K562 (cell line): Measurements from ENCODE around the gene ATF6B. TPM values are rescaled to one million over a fixed set of nuclear protein-coding genes. Genes with fewer than 3 reads are reported as not detected.
A peak's percentile ranks its signal among the peaks of the same experiment; 100 is the strongest.

Source experiments
- CCNT2 ChIP-seq: IDR thresholded peaks from 2 replicates; pipeline ENCODE4 v1.6.1; 2011; ENCODE audit warnings: borderline replicate concordance, low read depth, mild to moderate bottlenecking, moderate library complexity, mixed read lengths, low read length; ENCODE audit not compliant: insufficient read length; ENCODE audit errors: extremely low read depth
- HDAC1 ChIP-seq, 2 experiments: fragments of 450-650 bp; IDR thresholded peaks; 2 replicates each; pipeline ENCODE4 v1.6.1; 2016 to 2017; ENCODE audit warnings: inconsistent platforms in 1 of 2, mild to moderate bottlenecking in 1 of 2, moderate library complexity in 1 of 2
- JUNB ChIP-seq: fragments of 450-650 bp; formaldehyde crosslinking; conservative IDR thresholded peaks from 2 replicates; pipeline ENCODE4 v1.4.0; 2020; ENCODE audit warnings: mild to moderate bottlenecking
- KDM5B ChIP-seq: fragments of 200-600 bp; sonication (generic); IDR thresholded peaks from 2 replicates; pipeline ENCODE4 v1.6.1; 2012; ENCODE audit warnings: low read depth, mild to moderate bottlenecking, moderate library complexity, low read length, control low read depth, inconsistent platforms; ENCODE audit not compliant: insufficient replicate concordance
- NONO ChIP-seq, 2 experiments: fragments of 200-400 bp in 1 of 2; fragments of 450-650 bp in 1 of 2; formaldehyde crosslinking in 1 of 2; IDR thresholded peaks; 2 replicates each; pipeline ENCODE4 v1.6.1; 2017; ENCODE audit warnings: low read depth in 2 of 2, mild to moderate bottlenecking in 2 of 2, moderate library complexity in 2 of 2, low read length in 1 of 2
- POLR2AphosphoS5 ChIP-seq: IDR thresholded peaks from 2 replicates; pipeline ENCODE4 v1.6.1; 2011; ENCODE audit warnings: mild to moderate bottlenecking, low read depth, low read length, moderate library complexity; ENCODE audit not compliant: control insufficient read depth, insufficient read depth
- RAD21 ChIP-seq, 2 experiments: fragments of 250-450 bp in 1 of 2; fragments of 450-650 bp in 1 of 2; sonication (Bioruptor Pico) in 1 of 2; formaldehyde crosslinking in 1 of 2; IDR thresholded peaks in 1 of 2; conservative IDR thresholded peaks in 1 of 2; 2 replicates each; pipeline versions ENCODE4 v1.4.0 to v1.8.0; 2020 to 2022; ENCODE audit warnings: mild to moderate bottlenecking in 2 of 2, moderate library complexity in 1 of 2
- ZC3H4 ChIP-seq: sonication (generic); formaldehyde crosslinking; IDR thresholded peaks from 2 replicates; pipeline ENCODE4 v1.9.0; 2021; ENCODE audit warnings: missing genetic modification reagents, borderline replicate concordance
- ZFP36 ChIP-seq: fragments of 150-350 bp; IDR thresholded peaks from 2 replicates; pipeline ENCODE4 v1.6.1; 2018; ENCODE audit warnings: low read length, low read depth; ENCODE audit not compliant: partially characterized antibody
- ZNF175 ChIP-seq: fragments of 200-800 bp; sonication (Bioruptor generic); IDR thresholded peaks from 2 replicates; pipeline ENCODE4 v1.6.1; 2016; ENCODE audit warnings: low read depth, mild to moderate bottlenecking, missing genetic modification characterization, missing compliant biosample characterization
- ZNF785 ChIP-seq: fragments of 250-450 bp; sonication (Bioruptor Pico); IDR thresholded peaks from 2 replicates; pipeline ENCODE4 v1.4.0; 2020; ENCODE audit warnings: mild to moderate bottlenecking
- polyA plus RNA-seq, 8 experiments: library from polyadenylated mRNA; depleted of rRNA in 4 of 8; stranded (reverse) in 5 of 8; unstranded in 3 of 8; fragments of >200 nt; fragmentation: Nextera tagmentation in 2 of 8; fragmentation: Illumina TruSeq in 1 of 8; extraction: Ambion mirVana in 2 of 8; extraction: Trizol in 1 of 8; gene quantifications; 2 replicates each; pipeline versions ENCODE4 v1.2.1 to v1.2.3, GENCODE V29; 2011 to 2014; ENCODE audit warnings: inconsistent platforms in 1 of 8, missing spikeins in 1 of 8
- total RNA-seq, 7 experiments: library from RNA; depleted of rRNA in 6 of 7; stranded (reverse); fragments of >200 nt in 6 of 7; fragmentation: Illumina TruSeq in 2 of 7; extraction: Trizol in 2 of 7; gene quantifications; 2 replicates each; pipeline versions ENCODE4 v1.2.1 to v1.2.3, GENCODE V29; 2011 to 2021; ENCODE audit warnings: low replicate concordance in 1 of 7
- TF ChIP-seq, protein P1 (sequence below), 2 experiments: fragments of 450-650 bp; IDR thresholded peaks; 2 replicates each; pipeline ENCODE4 v1.6.1; 2016; ENCODE audit warnings: mild to moderate bottlenecking in 2 of 2, borderline replicate concordance in 1 of 2, low read depth in 1 of 2, moderate library complexity in 1 of 2
- TF ChIP-seq, protein P2 (sequence below): IDR thresholded peaks from 2 replicates; pipeline ENCODE4 v1.6.1; 2011; ENCODE audit warnings: borderline replicate concordance, low read depth, mild to moderate bottlenecking, moderate library complexity, low read length; ENCODE audit not compliant: insufficient read depth, poor library complexity, severe bottlenecking

The ATF6B gene
- total and polyA plus RNA-seq, 9 of the 15 experiments (the other 6 are each of a cell fraction or from before 2014, with no cell fraction given), result 20.7 to 131 (median 31.7) TPM

DNA sequence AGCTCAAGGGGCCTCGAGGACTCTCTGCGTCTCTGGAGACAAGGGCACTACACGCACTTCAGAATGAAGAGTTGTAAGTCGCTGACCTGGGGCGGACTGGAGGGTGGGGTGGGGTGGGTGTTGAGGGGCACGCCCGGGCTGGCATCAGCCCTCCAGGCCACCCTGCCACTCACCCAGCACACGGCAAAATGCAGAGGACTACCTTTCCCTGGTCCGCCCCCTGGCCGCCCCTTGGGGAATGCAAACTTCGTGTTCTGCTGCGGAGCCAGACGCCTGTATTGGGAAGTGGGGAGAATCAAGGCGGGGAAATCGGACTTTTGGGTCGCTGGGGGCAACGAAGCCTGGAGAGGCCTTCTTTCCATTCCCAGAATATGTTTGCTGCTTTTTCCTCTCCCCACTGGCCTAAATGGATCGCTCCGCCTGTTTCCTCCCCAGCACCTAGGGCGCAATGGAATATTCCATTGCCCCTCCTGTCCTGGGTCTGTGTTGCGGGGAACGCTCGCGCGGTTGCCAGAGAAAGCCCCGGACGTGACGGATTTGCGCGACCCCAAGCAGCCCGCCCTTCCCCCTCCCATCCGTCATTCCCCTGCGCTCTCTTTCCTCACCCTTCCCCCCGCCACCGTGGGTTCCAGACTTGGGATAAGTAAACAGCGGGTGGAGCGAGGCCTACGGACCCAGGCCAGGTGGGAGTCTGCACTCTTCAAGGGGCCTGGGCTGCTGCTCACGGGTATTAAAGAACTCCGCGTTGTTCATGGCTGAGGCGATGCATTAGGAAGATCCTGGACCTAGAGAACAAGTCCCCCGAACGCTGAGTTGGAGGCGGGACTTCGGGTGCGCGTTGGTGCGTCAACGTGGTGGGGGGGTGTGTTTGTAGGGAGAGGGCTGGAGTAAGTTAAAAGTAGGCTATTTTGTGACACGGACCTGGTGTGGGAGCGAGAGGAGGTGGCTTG, 25.8 kb upstream of the ATF6B start, which contains the start of gene PPT2 (continued):
- TF ChIP-seq NONO (IDR thresholded peaks at IDR 0.05; ENCODE audit: low read depth in 2 of 2, low read length in 1 of 2) (peak in 1 of 2 experiments; percentile 98; a peak in 2 of 4 replicates), POLR2AphosphoS5 (peak; percentile 57), CCNT2 (peak; percentile 54), KDM5B (peak; percentile 56), RAD21 (CRISPR knock-in tag; conservative IDR thresholded peaks at IDR 0.05 in 1 of 2, IDR thresholded peaks at IDR 0.05 in 1 of 2) (peak; percentile 15 to 30; a peak in 3 of 4 replicates), ZFP36 (peak; percentile 1), ZC3H4 (CRISPR knock-in tag) (peak; percentile 87; the same call in 1 of the 2 replicates), ZNF175 (CRISPR knock-in tag) (peak; percentile 60; the same call in 1 of the 2 replicates), HDAC1 (IDR thresholded peaks at IDR 0.05) (no peak), JUNB (CRISPR knock-in tag) (no peak), ZNF785 (CRISPR knock-in tag) (no peak)
- TF ChIP-seq, protein P1, sequence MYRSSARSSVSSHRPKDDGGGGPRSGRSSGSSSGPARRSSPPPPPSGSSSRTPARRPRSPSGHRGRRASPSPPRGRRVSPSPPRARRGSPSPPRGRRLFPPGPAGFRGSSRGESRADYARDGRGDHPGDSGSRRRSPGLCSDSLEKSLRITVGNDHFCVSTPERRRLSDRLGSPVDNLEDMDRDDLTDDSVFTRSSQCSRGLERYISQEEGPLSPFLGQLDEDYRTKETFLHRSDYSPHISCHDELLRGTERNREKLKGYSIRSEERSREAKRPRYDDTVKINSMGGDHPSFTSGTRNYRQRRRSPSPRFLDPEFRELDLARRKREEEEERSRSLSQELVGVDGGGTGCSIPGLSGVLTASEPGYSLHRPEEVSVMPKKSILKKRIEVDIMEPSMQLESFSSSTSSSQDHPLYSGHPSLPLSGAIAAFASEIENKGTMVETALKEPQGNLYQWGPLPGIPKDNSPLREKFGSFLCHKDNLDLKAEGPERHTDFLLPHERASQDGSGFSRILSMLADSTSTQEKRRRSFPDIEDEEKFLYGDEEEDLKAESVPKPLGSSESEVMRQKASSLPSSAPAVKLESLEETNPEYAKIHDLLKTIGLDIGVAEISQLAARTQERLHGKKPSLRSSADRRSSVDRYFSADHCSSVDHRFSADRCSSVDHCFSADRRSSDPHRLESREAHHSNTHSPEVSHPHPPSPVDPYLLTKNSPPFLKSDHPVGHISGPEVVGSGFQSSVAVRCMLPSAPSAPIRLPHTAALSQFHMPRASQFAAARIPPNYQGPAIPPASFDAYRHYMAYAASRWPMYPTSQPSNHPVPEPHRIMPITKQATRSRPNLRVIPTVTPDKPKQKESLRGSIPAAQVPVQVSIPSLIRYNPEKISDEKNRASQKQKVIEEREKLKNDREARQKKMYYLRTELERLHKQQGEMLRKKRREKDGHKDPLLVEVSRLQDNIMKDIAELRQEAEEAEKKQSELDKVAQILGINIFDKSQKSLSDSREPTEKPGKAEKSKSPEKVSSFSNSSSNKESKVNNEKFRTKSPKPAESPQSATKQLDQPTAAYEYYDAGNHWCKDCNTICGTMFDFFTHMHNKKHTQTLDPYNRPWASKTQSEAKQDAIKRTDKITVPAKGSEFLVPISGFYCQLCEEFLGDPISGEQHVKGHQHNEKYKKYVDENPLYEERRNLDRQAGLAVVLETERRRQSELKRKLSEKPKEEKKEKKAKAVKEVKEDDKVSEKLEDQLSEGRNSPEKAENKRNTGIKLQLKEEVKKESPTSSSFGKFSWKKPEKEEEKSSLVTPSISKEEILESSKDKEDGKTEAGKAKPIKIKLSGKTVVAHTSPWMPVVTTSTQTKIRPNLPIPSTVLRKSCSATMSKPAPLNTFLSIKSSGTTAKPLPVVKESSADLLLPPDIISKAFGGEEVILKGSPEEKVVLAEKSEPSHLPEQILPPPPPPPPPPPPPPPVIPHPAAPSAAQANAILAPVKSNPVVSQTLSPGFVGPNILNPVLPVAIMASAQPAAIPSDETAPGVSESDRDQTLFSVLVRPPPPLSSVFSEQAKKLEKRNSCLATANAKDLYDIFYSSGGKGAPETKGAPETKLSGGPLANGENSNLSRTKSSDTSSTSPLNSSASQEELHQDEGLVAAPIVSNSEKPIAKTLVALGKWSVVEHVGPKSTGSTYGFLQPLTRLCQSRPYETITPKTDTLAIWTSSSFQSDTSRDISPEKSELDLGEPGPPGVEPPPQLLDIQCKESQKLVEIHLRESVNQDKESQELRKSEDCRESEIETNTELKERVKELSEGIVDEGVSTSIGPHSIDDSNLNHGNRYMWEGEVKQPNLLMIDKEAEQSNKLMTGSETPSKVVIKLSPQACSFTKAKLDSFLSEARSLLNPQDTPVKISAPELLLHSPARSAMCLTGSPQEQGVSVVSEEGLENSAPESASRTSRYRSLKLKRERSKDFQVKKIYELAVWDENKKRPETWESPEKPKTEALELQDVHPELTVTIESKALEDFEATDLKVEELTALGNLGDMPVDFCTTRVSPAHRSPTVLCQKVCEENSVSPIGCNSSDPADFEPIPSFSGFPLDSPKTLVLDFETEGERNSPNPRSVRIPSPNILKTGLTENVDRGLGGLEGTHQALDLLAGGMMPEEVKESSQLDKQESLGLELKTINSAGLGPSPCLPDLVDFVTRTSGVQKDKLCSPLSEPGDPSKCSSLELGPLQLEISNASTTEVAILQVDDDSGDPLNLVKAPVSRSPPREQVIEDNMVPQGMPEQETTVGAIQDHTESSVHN (IDR thresholded peaks at IDR 0.05; ENCODE audit: borderline replicate concordance in 1 of 2, low read depth in 1 of 2), result no peak
- TF ChIP-seq, protein P2, sequence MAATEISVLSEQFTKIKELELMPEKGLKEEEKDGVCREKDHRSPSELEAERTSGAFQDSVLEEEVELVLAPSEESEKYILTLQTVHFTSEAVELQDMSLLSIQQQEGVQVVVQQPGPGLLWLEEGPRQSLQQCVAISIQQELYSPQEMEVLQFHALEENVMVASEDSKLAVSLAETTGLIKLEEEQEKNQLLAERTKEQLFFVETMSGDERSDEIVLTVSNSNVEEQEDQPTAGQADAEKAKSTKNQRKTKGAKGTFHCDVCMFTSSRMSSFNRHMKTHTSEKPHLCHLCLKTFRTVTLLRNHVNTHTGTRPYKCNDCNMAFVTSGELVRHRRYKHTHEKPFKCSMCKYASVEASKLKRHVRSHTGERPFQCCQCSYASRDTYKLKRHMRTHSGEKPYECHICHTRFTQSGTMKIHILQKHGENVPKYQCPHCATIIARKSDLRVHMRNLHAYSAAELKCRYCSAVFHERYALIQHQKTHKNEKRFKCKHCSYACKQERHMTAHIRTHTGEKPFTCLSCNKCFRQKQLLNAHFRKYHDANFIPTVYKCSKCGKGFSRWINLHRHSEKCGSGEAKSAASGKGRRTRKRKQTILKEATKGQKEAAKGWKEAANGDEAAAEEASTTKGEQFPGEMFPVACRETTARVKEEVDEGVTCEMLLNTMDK, result peak; percentile 61
